Activated T-cell treated with anti-CD3 and anti-CD28 coated beads for 1 hour (primary cell): ENCODE measurements around the gene PDZD2.
"Not testable (repeated sequence)": the region's sequence is repeated elsewhere in the genome, so short reads cannot be mapped to it uniquely, and the experiment has no call there.

Source experiments
- DNase-seq: peaks from one replicate; pipeline ENCODE4 v3.0.0-alpha.2; 2020; ENCODE audit warnings: low read depth

The PDZD2 gene

GRCh38 chr5:31691408-31691807, 52.5 kb downstream of the PDZD2 start:
- DNase-seq = not testable (repeated sequence)

GRCh38 chr5:31692561-31693221, 53.8 kb downstream of the PDZD2 start:
- no peak for DNase-seq

GRCh38 chr5:31698673-31699072, 59.7 kb downstream of the PDZD2 start:
- no peak for DNase-seq

GRCh38 chr5:31701642-31702299, 62.8 kb downstream of the PDZD2 start:
- DNase-seq = no peak

- no peak for DNase-seq
These were observed 63.8 kb downstream of the PDZD2 start for GRCh38 chr5:31702712-31703111.

- no peak for DNase-seq
These were observed 64.8 kb downstream of the PDZD2 start for GRCh38 chr5:31703757-31704156.

GRCh38 chr5:31706186-31706585, 67.3 kb downstream of the PDZD2 start:
- DNase-seq = no peak

GRCh38 chr5:31707329-31707728, 68.4 kb downstream of the PDZD2 start:
- DNase-seq = no peak

- no peak for DNase-seq
These were observed 69.2 kb downstream of the PDZD2 start for GRCh38 chr5:31708089-31708488.

GRCh38 chr5:31711363-31711762, 72.4 kb downstream of the PDZD2 start:
- DNase-seq = no peak

GRCh38 chr5:31711935-31712592, 73.1 kb downstream of the PDZD2 start:
- no peak for DNase-seq

GRCh38 chr5:31717561-31717960, 78.6 kb downstream of the PDZD2 start:
- no peak for DNase-seq

- DNase-seq = no peak
These were observed 81.1 kb downstream of the PDZD2 start for GRCh38 chr5:31720004-31720403.

GRCh38 chr5:31720811-31721345, 81.9 kb downstream of the PDZD2 start:
- DNase-seq = no peak

- no peak for DNase-seq
These were observed 83.2 kb downstream of the PDZD2 start for GRCh38 chr5:31722111-31722510.

GRCh38 chr5:31725996-31726395, 87.1 kb downstream of the PDZD2 start:
- no peak for DNase-seq

- DNase-seq = no peak
These were observed 88.0 kb downstream of the PDZD2 start for GRCh38 chr5:31726952-31727351.

GRCh38 chr5:31728039-31728438, 89.1 kb downstream of the PDZD2 start:
- no peak for DNase-seq

- DNase-seq = not testable (repeated sequence)
These were observed 89.9 kb downstream of the PDZD2 start for GRCh38 chr5:31728806-31729205.

- DNase-seq = no peak
These were observed 91.2 kb downstream of the PDZD2 start for GRCh38 chr5:31730139-31730538.

- DNase-seq = no peak
These were observed 92.1 kb downstream of the PDZD2 start for GRCh38 chr5:31731016-31731415.

GRCh38 chr5:31731710-31732301, 92.9 kb downstream of the PDZD2 start:
- DNase-seq = no peak

GRCh38 chr5:31732821-31733220, 93.9 kb downstream of the PDZD2 start:
- DNase-seq = not testable (repeated sequence)
